Epithelial cell of proximal tubule (primary cell): Measurements from ENCODE around the gene ADAP1. TPM values are rescaled to one million over a fixed set of nuclear protein-coding genes. Genes with fewer than 3 reads are reported as not detected.

ENCODE experiments used
- DNase-seq: peaks from one replicate; pipeline ENCODE4 v3.0.0-alpha.2; 2011; ENCODE audit warnings: low read depth
- H3K4me3 ChIP-seq: 2 replicates; pipeline ENCODE4 v1.5.1; 2011; ENCODE audit warnings: low read depth, mild to moderate bottlenecking, low read length
- CTCF ChIP-seq: conservative IDR thresholded peaks from 2 replicates; pipeline ENCODE4 v1.5.1; 2012; ENCODE audit warnings: low read depth, mild to moderate bottlenecking, low read length
- total RNA-seq: library from RNA; depleted of rRNA; stranded (reverse); fragments of >200 nt; gene quantifications from 2 replicates; pipeline ENCODE4 v1.2.3, GENCODE V29; 2015

ADAP1 gene
- total RNA-seq, 1 donor from 2014 or later: 7.2 TPM

GRCh38 chr7:868189-868486 lies 86.3 kb downstream of the ADAP1 start:
- H3K4me3 ChIP-seq: no peak overlapping the region
- TF ChIP-seq CTCF: no peak
- no peak for DNase-seq

- no peak for TF ChIP-seq CTCF
- no peak overlapping the region for H3K4me3 ChIP-seq
- DNase-seq: peak; percentile 60
Observed at GRCh38 chr7:867406-868188, 86.9 kb downstream of the ADAP1 start.

GRCh38 chr7:867001-867405 lies 87.5 kb downstream of the ADAP1 start:
- peak; percentile 54 for DNase-seq
- TF ChIP-seq CTCF: no peak
- H3K4me3 ChIP-seq: no peak overlapping the region

GRCh38 chr7:865921-866320 lies 88.6 kb downstream of the ADAP1 start:
- H3K4me3 ChIP-seq: no peak overlapping the region
- no peak for DNase-seq
- TF ChIP-seq CTCF: no peak

- H3K4me3 ChIP-seq: no peak overlapping the region
- TF ChIP-seq CTCF: no peak
- DNase-seq: no peak
Observed at GRCh38 chr7:863106-863505, 91.4 kb downstream of the ADAP1 start.

- H3K4me3 ChIP-seq: no peak overlapping the region
- TF ChIP-seq CTCF: no peak
- DNase-seq: no peak
Observed at GRCh38 chr7:862157-862556, 92.3 kb downstream of the ADAP1 start.

GRCh38 chr7:861222-861621 lies 93.3 kb downstream of the ADAP1 start:
- TF ChIP-seq CTCF: no peak
- DNase-seq: no peak
- no peak overlapping the region for H3K4me3 ChIP-seq
